Cardiac muscle cell (in vitro differentiated cells and primary cell): Measurements from ENCODE around the gene ENDOV. TPM values are rescaled to one million over a fixed set of nuclear protein-coding genes. Genes with fewer than 3 reads are reported as not detected.

Source experiments
- DNase-seq, 2 donors: peaks; one replicate each; pipeline versions ENCODE4 v3.0.0 to v3.0.0-alpha.2; 2010 to 2017; ENCODE audit warnings: low read depth in 1 of 2, low spot score in 1 of 2
- H3K27ac ChIP-seq: fragments of 200-600 bp; sonication (generic); 2 replicates; pipeline ENCODE4 v1.5.1; 2016
- H3K27me3 ChIP-seq: fragments of 200-600 bp; sonication (generic); 2 replicates; pipeline ENCODE4 v1.6.0; 2016; ENCODE audit warnings: control low read depth
- H3K36me3 ChIP-seq: fragments of 200-600 bp; sonication (generic); 2 replicates; pipeline ENCODE4 v1.5.1; 2016; ENCODE audit warnings: control low read depth
- H3K4me1 ChIP-seq: fragments of 200-600 bp; sonication (generic); 2 replicates; pipeline ENCODE4 v1.8.1; 2017; ENCODE audit warnings: low read depth, mild to moderate bottlenecking, mixed run types
- H3K4me3 ChIP-seq: fragments of 200-600 bp; sonication (generic); 2 replicates; pipeline ENCODE4 v1.5.1; 2016; ENCODE audit warnings: mild to moderate bottlenecking
- H3K9me3 ChIP-seq: fragments of 200-600 bp; sonication (generic); 2 replicates; pipeline ENCODE4 v1.5.1; 2017; ENCODE audit warnings: low read depth, mild to moderate bottlenecking, control low read depth
- polyA plus RNA-seq: library from polyadenylated mRNA; unstranded; fragments of >200 nt; fragmentation: Nextera tagmentation; extraction: Ambion mirVana; gene quantifications from 2 replicates; pipeline ENCODE4 v1.2.1, GENCODE V29; 2016
- total RNA-seq: library from RNA; depleted of rRNA; stranded (reverse); fragments of >200 nt; gene quantifications from 2 replicates; pipeline ENCODE4 v1.2.3, GENCODE V29; 2016
- TF ChIP-seq, protein P1 (sequence below): IDR thresholded peaks from 2 replicates; pipeline ENCODE4 v1.5.1; 2012; ENCODE audit warnings: low read depth, mild to moderate bottlenecking, low read length

Gene ENDOV
- total and polyA plus RNA-seq, 2 experiments from 2014 or later: 35.4 to 38.0 TPM

DNA sequence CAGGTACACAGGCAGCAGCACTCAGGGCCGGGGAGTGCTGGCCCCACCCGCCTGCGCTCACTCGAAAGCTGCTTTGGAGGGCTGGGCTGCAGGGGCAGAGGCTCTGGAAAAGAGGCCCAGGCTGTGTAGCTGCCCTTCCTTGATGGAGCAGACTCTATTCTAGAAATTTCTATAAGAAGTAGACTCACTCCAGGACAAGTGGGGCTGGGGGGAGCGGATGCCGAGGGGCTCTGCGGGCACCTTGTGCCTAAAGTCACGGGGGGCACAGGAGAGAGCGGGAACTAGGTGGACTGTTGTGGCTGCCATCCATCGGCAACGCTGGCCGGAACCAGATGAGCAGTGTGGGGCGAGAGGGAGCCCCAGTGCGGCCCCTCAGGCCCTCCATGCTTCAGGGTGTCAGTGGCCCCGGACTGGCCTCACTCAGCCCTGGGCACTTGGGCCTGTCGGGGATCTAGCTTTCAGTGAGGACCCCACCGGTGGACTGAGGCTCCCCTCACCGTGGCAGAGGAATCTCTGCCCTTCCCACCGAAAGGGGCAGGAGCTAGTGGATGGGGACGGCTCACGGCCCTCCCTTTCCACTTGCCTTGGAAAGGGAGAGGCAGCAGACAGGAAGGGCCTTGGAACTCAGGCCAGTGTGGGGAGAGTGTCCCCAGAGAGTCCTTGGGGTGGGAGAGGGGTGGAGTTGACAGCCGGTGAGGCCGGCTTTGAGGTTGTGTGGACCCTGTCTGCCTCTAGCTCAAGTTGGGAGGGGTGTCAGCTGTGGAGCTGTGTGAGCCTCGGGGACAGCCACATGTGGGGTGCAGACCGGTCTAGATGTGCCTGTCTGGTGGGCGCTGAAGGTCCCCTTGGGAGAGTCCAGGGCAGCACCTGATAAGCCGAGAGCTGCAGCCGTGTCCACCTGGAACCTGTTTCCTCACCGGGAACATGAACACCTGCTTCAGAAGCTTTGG is 16.6 kb downstream of the ENDOV start:
- TF ChIP-seq, protein P1, sequence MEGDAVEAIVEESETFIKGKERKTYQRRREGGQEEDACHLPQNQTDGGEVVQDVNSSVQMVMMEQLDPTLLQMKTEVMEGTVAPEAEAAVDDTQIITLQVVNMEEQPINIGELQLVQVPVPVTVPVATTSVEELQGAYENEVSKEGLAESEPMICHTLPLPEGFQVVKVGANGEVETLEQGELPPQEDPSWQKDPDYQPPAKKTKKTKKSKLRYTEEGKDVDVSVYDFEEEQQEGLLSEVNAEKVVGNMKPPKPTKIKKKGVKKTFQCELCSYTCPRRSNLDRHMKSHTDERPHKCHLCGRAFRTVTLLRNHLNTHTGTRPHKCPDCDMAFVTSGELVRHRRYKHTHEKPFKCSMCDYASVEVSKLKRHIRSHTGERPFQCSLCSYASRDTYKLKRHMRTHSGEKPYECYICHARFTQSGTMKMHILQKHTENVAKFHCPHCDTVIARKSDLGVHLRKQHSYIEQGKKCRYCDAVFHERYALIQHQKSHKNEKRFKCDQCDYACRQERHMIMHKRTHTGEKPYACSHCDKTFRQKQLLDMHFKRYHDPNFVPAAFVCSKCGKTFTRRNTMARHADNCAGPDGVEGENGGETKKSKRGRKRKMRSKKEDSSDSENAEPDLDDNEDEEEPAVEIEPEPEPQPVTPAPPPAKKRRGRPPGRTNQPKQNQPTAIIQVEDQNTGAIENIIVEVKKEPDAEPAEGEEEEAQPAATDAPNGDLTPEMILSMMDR: no peak
- no peaks in the 10 kb centered on the region for H3K9me3 ChIP-seq
- H3K4me3 ChIP-seq: no peak overlapping the region
- DNase-seq: no peak
- H3K4me1 ChIP-seq: no peaks in the 10 kb centered on the region
- no peak overlapping the region for H3K27ac ChIP-seq
- no peaks in the 10 kb centered on the region for H3K27me3 ChIP-seq
- no peaks in the 10 kb centered on the region for H3K36me3 ChIP-seq

DNA sequence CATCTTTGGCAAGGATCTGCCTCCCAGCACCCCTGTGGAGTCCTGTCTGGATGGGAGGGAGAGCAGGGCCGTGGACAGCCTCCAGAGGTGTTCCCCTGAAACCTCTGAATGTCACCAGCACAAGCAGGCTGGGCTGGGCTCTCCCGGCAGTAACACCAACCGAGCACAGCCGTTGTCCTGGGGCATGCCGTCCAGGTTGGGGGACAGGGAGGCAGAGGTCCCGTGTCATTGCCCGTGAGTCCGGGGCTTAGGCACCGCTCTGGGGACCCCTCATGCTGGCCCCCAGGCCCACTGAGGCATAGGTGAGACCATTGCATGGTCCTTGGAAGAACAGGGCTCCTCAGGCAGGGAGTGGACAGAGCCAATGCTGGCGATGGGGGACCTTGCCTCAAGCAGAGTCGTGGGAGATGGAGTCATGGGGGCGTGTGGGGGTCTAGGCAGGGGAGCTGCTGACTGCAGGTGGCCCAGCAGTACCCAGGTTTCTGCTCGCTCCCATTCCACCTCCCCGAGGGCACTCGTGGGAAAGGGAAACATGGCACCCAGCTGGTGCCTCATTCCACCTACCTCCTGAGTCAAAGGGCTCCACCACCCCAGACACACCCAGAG is 17.5 kb downstream of the ENDOV start:
- Histone ChIP-seq H3K4me3 (no peak overlapping the region), H3K27ac (no peak overlapping the region), H3K4me1 (no peaks in the 10 kb centered on the region), H3K9me3 (no peaks in the 10 kb centered on the region), H3K36me3 (no peaks in the 10 kb centered on the region), H3K27me3 (no peaks in the 10 kb centered on the region)
- TF ChIP-seq, protein P1: no peak
- no peak for DNase-seq

DNA sequence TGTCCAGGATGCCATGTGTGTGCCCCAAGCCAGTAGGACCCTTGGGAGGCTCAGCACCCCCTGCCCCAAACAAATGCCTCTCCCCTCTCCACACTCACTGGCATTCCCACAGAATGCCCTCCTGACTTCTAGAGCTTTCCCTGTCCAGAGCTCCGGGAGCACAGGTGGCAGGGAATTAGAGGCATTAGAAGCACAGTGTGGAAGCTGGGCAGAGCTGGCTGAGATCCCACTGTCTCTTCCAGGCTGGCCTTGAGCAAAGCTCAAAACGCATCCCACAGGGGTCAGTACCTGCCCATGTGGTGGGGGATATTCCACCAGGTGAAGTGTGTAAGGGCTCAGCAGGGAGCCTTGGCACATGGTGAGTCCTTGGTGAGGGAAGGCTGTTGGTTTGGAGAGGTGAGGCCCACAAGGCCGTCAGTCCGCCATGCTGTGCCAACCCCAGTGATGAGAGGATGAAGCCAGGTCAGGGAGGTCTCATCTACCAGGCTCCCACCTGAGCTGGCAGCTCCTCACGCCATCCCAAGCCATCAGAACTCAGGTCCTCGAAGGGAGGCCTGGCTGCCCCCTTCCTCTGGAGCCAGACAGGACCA is 18.1 kb downstream of the ENDOV start:
- TF ChIP-seq, protein P1: no peak
- Histone ChIP-seq H3K36me3 (no peaks in the 10 kb centered on the region), H3K4me3 (no peak overlapping the region), H3K9me3 (no peaks in the 10 kb centered on the region), H3K4me1 (no peaks in the 10 kb centered on the region), H3K27me3 (no peaks in the 10 kb centered on the region), H3K27ac (no peak overlapping the region)
- no peak for DNase-seq

DNA sequence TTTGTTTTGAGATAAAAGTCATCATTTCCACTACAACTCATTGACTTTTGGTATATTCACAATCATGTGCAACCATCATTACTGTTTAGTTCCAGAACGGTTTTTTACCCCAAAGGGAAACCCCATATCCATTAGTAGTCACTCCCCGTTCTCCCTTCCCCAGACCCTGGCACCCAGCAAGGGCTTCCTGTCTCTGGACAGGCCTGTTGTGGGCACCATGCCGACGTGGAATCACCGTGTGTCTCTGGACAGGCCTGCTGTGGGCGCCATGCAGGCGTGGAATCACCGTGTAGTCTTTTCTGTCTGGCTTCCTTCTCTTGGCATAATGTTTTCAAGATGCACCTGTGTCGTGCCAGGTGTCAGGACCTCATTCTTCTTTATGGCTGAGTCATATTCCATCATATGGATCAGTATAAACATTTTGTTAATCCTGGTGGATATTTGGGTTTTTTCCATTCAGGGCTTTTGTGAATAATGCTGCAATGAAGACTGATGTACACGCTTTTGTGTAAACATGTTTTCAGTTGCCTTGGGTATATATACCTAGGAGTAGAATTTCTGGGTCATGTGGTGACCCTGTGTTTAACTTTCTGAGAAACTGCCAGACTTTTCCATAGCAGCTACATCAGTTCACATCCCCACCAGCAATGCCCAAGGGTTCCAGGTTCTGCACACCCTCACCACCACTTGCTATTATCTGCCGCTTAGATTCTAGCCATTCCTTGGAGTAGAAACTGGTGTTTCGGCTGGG is 19.1 kb downstream of the ENDOV start:
- no peaks in the 10 kb centered on the region for H3K9me3 ChIP-seq
- no peaks in the 10 kb centered on the region for H3K4me1 ChIP-seq
- no peak overlapping the region for H3K27ac ChIP-seq
- TF ChIP-seq, protein P1: no peak
- H3K27me3 ChIP-seq: no peaks in the 10 kb centered on the region
- DNase-seq: no peak
- no peaks in the 10 kb centered on the region for H3K36me3 ChIP-seq
- H3K4me3 ChIP-seq: no peak overlapping the region

DNA sequence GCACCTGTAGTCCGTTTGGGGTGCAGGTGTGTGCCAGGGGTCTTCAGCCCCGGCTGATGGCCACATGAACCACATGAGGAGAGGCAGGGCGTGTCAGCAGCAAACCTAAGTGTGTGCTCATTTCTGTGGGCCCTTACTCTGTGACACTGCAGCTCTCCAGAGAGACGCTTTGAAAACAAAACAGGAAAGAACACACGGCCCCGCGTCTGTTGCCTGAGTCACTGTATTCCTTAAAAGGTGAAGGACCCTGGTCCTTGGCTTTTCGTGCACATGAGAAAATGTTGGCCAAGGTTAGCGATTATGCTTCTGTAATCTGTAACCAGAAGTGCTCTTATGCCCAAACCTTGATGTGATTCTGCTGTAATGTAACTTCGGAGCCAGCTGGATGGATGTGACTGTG is 22.6 kb downstream of the ENDOV start:
- no peaks in the 10 kb centered on the region for H3K9me3 ChIP-seq
- no peaks in the 10 kb centered on the region for H3K36me3 ChIP-seq
- DNase-seq: no peak
- H3K27ac ChIP-seq: no peak overlapping the region
- TF ChIP-seq, protein P1: no peak
- peaks cover 5% of the 10 kb centered on the region for H3K27me3 ChIP-seq
- no peak overlapping the region for H3K4me3 ChIP-seq
- no peaks in the 10 kb centered on the region for H3K4me1 ChIP-seq
